Nephron progenitor cell (in vitro differentiated cells): ENCODE results near the gene OR51M1.
"Not testable (repeated sequence)": the region's sequence is repeated elsewhere in the genome, so short reads cannot be mapped to it uniquely, and the experiment has no call there.

Experiments
- DNase-seq: peaks from one replicate; pipeline ENCODE4 v3.0.0; 2021
- H3K27ac Mint-ChIP-seq: 2 replicates; pipeline ENCODE4 v1.8.0; 2021; ENCODE audit warnings: mild to moderate bottlenecking, moderate library complexity, mixed read lengths
- H3K27me3 Mint-ChIP-seq: 2 replicates; pipeline ENCODE4 v1.8.0; 2021; ENCODE audit warnings: mild to moderate bottlenecking, low read depth, mixed read lengths; ENCODE audit not compliant: poor library complexity
- H3K36me3 Mint-ChIP-seq: 2 replicates; pipeline ENCODE4 v1.8.0; 2021; ENCODE audit warnings: low read depth, mixed read lengths
- H3K4me1 Mint-ChIP-seq: 2 replicates; pipeline ENCODE4 v1.8.0; 2021; ENCODE audit warnings: mixed read lengths
- H3K4me3 Mint-ChIP-seq: 2 replicates; pipeline ENCODE4 v1.8.0; 2021; ENCODE audit warnings: mild to moderate bottlenecking, moderate library complexity, mixed read lengths
- H3K9me3 Mint-ChIP-seq: 2 replicates; pipeline ENCODE4 v1.8.0; 2021; ENCODE audit warnings: mild to moderate bottlenecking, moderate library complexity, mixed read lengths
- CTCF ChIP-seq: fragments of 200-600 bp; sonication (generic); IDR thresholded peaks from 2 replicates; pipeline ENCODE4 v1.5.0; 2021; ENCODE audit warnings: antibody characterized with exemption

The OR51M1 gene

GRCh38 chr11:5345831-5346230, 37.8 kb upstream of the OR51M1 start:
- no peak for TF ChIP-seq CTCF
- Mint-ChIP-seq H3K36me3 (no peaks in the 10 kb centered on the region), H3K4me1 (no peaks in the 10 kb centered on the region), H3K27me3 (peaks cover 10% of the 10 kb centered on the region), H3K9me3 (no peaks in the 10 kb centered on the region), H3K27ac (no peak overlapping the region), H3K4me3 (no peak overlapping the region)
- no peak for DNase-seq

- no peak for TF ChIP-seq CTCF
- no peaks in the 10 kb centered on the region for H3K9me3 Mint-ChIP-seq
Observed at GRCh38 chr11:5348551-5349194, 34.9 kb upstream of the OR51M1 start.

GRCh38 chr11:5349550-5349949, 34.1 kb upstream of the OR51M1 start:
- H3K27ac Mint-ChIP-seq, result no peak overlapping the region
- H3K4me3 Mint-ChIP-seq, result no peak overlapping the region
- H3K9me3 Mint-ChIP-seq, result no peaks in the 10 kb centered on the region
- no peaks in the 10 kb centered on the region for H3K4me1 Mint-ChIP-seq
- DNase-seq, result no peak
- no peaks in the 10 kb centered on the region for H3K36me3 Mint-ChIP-seq
- H3K27me3 Mint-ChIP-seq, result peaks cover 6% of the 10 kb centered on the region
- no peak for TF ChIP-seq CTCF

More at GRCh38 chr11:5348551-5349194, 34.9 kb upstream of the OR51M1 start:
- no peak overlapping the region for H3K27ac Mint-ChIP-seq
- no peak for DNase-seq
- peaks cover 6% of the 10 kb centered on the region for H3K27me3 Mint-ChIP-seq
- no peaks in the 10 kb centered on the region for H3K36me3 Mint-ChIP-seq
- H3K4me3 Mint-ChIP-seq, result no peak overlapping the region
- no peaks in the 10 kb centered on the region for H3K4me1 Mint-ChIP-seq

GRCh38 chr11:5351208-5351607, 32.4 kb upstream of the OR51M1 start, which contains the start of gene OR51B6:
OR51B6 (plus strand) TSS chr11:5351508; CDS start chr11:5351508, 0 bp downstream.
- H3K4me1 Mint-ChIP-seq, result no peaks in the 10 kb centered on the region
- no peak for TF ChIP-seq CTCF
- H3K27me3 Mint-ChIP-seq, result peaks cover 3% of the 10 kb centered on the region
- no peak within 1 kb of the TSS for H3K27ac Mint-ChIP-seq
- H3K4me3 Mint-ChIP-seq, result no peak within 1 kb of the TSS
- H3K9me3 Mint-ChIP-seq, result no peaks in the 10 kb centered on the region
- H3K36me3 Mint-ChIP-seq, result no peaks in the 10 kb centered on the region
- no peak for DNase-seq

GRCh38 chr11:5356031-5356430, 27.6 kb upstream of the OR51M1 start:
- H3K36me3 Mint-ChIP-seq, H3K27ac Mint-ChIP-seq, H3K9me3 Mint-ChIP-seq, H3K27me3 Mint-ChIP-seq, DNase-seq, H3K4me1 Mint-ChIP-seq, H3K4me3 Mint-ChIP-seq: not testable (repeated sequence)

GRCh38 chr11:5362017-5362625, 21.5 kb upstream of the OR51M1 start:
- H3K4me3 Mint-ChIP-seq, result no peak overlapping the region

More at GRCh38 chr11:5362017-5362625, 21.5 kb upstream of the OR51M1 start:
- Mint-ChIP-seq H3K27ac (no peak overlapping the region), H3K9me3 (no peaks in the 10 kb centered on the region), H3K36me3 (no peaks in the 10 kb centered on the region), H3K27me3 (peaks cover 4% of the 10 kb centered on the region), H3K4me1 (no peaks in the 10 kb centered on the region)
- no peak for DNase-seq
- no peak for TF ChIP-seq CTCF
